ENCODE results near the gene AQP5.
"Not testable (repeated sequence)": the region's sequence is repeated elsewhere in the genome, so short reads cannot be mapped to it uniquely, and the experiment has no call there.

Gene AQP5

DNA sequence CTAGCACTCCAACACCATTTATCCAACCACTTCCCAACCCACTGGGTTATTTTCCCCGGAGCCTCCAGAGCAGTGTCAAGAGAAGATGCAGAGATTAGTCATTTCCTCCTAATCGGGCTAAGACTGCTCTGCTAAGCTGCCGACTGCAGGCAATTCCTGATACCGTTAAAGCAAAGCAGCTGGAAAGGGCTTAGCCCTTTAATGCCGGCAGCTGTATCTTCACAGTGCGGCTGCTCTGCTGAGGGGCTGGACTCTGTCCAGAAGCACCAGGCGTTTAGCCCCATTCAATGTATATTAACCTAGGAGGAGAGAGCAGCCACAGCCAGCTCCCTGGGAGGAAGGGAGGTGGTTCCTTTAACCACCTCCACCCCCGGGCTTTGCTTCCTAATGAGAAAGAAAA lies 22.2 kb downstream of the AQP5 start:
- DNase-seq, result no peak

DNA sequence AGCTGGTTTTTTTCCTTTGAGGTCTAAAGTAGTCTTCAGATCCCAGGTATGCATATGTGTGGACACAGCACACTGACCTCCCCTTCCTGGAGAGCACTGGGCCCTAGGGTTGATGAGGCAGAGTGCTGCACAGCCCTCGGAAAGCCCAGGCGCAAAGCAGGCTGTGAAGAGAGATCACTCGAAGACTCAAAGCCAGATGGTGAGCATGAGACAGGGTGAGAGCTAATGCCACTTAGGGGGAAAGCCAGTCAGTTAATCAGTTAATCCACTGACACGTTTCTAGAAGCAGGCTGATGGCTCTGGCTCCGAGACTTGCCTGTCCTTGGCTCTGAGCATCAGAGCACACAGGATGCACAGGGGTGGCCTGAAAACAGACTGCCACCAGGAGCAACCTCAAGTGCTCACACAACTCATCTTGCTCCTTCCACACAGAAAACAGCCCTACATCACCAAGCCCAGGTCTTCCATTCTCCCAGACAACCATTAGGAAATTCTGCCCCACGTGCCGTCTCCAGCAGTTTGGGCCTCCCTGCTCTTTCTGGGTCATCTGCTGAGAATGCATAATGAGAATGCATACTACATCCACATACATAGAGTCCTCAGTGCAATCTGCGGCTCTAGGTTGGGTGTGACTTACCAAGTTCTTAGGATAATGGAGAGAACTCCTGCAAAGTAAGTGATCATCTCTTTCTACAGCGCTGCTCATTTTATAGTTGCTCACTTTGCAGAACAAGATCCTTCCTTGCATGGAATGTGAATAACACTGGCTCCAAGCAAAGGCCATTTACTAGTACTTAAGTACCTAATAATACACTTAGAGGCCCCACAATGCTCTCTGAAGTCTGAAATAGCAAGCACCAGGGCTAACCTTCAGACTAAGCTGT lies 23.0 kb downstream of the AQP5 start:
- no peak for DNase-seq

- DNase-seq, result peak; percentile 25
These were observed 24.3 kb downstream of the AQP5 start for GRCh38 chr12:49985981-49986380.

DNA sequence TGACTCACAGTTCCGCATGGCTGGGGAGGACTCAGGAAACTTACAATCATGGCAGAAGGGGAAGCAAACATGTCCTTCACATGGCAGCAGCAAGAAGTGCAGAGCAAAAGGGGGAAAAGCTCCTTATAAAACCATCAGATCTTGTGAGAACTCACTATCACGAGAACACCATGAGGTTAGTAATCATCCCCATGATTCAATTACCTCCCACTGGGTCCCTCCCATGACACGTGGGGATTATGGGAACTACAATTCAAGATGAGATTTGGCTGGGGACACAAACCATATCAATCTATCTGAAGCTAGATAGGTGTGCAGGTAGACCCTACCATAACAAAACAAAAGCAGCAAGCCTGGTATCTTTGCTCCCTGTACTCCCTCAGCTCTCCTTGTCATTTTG lies 24.8 kb downstream of the AQP5 start:
- not testable (repeated sequence) for DNase-seq

DNA sequence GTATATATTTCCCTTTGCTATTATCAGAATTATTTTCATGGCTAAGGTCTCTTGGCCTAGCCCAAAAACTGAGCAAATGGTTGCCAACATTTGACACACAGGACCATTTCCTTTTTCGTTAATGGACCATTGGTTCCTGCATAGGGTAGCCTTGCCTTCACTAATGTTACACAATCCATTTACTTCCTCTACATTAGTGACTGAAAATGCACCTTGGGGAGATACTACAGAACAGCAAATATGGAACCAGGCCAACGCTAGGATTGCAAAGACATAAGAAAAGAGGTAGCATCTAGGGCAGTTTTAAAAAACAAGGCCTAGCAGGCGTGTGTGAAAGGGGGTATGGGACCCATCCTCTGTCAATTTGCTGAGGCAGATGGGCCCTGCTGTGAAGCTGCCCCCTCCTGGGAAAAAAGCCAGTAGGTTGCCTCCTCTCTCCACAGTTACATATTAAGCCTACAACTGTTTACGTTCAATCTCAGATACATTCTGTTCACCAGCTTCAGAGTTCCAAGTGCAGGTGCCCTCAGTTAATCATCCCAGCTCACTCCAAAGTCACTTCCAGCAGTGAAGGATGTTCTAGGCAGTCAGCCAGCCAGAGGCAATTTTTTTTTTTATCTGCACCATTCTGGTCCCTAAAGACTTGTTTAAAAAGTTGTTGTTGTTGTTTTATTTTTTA lies 26.1 kb downstream of the AQP5 start:
- DNase-seq, result no peak

GRCh38 chr12:49989400-49989799 lies 27.7 kb downstream of the AQP5 start:
- not testable (repeated sequence) for DNase-seq

- no peak for DNase-seq
These were observed 28.6 kb downstream of the AQP5 start for GRCh38 chr12:49990273-49990672.

DNA sequence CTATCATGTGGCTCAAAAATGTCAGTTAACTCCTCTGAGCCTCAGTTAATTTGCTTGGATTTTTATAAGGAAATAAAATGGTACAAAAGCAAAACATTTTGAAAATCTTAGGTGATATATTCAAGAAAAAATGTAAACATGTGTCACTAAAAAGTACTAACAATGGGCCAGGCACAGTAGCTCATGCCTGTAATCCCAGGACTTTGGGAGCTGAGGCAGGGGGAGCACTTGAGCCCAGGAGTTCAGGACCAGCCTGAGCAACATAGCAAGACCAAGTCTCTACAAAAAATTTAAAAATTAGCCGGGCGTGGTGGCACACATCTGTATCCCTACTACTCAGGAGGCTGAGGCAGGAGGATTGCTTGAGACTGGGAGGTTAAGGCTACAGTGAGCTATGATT lies 36.8 kb downstream of the AQP5 start:
- no peak for DNase-seq

DNA sequence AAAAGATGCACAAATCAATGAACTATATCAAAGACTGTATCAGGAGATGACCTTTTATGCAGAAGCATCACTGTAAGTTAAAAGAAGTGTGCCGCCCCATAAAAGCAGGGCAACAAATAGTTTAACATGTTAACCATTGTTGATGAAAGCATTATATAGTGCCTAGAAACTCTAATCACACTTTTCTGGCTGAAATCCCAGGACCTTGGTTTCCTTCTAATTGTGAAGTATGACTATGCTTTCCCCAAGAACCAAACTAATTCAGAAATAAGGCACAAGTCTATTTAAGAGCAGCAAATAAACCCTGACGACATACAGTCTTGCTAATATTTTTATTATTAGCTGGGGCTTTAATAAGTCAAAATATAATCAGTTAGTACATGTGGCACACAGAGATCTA lies 41.9 kb downstream of the AQP5 start:
- no peak for DNase-seq

DNA sequence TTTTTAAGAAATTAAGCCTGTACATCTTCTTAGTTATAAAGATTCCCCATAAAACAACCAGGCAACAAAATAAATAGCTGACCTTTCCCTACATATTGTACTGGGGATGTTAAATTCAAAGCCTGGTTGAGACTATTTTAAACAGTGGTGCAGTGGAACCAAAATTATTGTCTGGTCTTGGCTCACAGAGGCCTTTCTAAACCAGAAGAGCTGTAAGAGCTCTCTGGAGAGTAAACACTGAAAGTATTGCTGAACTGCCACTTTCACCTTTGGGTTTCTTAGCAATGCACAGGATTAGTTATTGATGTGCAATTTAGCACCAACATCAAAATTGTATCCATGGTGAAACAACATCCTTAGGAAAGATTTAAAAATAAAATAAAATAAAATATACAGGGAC lies 43.0 kb downstream of the AQP5 start:
- DNase-seq, result no peak

DNA sequence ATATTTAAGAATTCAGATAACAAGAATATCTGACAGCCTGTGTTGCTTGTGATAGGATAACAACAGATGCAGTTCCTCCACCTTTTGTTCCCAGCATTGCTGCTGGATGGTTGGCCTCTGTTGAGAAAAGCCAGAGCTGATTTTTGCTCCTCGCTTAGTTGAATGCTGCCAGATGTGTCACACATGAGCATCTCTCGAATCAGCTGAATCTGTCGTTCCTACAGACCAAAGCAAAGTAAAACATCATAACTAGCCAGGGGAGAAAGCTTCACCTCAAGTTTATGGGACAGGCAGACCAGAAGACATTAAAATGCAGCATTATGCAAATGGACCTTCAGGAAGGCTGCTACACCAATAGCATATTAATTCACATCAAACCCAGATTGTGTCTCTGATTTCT lies 43.5 kb downstream of the AQP5 start:
- no peak for DNase-seq

- DNase-seq, result no peak
These were observed 44.6 kb downstream of the AQP5 start for GRCh38 chr12:50006280-50006679.

DNA sequence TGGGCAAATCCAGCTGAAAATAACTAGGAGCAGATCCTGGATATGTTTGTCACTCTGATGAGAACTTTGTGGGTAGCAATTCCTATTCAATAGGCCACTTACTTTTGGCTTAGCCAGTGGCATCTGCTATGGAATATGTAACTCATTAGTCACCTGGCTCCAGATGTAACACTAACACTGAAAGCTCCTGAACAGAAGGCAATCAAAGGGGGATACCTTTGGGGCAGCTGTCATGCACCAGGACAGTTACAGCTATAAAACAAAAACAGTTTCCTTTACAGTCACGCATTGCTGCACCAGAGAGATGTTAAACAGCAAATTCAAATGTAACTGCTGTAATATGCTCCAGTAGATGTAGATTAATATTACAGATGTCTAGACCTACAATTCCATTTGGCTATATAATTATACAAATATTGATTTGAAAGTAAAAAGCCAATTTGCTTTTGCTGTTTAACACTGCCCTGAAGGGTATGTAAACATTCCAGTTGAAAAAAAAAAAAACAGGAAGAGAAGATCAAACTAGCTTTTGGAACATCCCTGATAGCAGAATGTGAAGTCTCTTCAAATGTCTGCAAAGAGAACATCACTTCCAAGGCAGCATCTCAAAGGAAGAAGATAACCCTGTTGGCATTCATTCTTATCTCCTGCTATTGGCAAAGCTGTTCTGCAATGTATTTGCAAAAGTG lies 45.2 kb downstream of the AQP5 start:
- no peak for DNase-seq

GRCh38 chr12:50013361-50014147 lies 51.9 kb downstream of the AQP5 start:
- DNase-seq, result no peak

DNA sequence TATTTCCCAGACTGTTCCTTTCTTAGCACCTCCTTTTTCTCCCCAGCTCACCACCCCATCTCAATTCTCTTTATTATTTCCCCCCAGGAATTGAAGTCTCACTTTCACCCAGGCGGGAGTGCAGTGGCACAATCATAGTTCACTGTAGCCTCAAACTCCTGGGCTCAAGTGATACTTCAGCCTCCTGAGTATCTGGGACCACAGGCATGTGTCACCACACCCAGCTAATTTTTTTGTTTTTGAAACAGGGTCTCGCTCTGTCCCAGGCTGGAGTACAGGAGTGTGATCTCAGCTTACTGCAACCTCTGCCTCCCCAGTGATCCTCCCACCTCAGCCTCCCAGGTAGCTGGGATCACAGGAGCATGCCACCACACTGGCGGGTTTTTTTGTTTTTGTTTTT lies 52.7 kb downstream of the AQP5 start:
- DNase-seq, result no peak

Measured in stimulated activated CD4-positive, alpha-beta T cell treated with anti-CD3 and anti-CD28 coated beads, Interleukin-15, amount 100 ng/mL, for 24 hours (primary cell).